ENCODE data around the gene ADAMTS1.
A peak's percentile ranks its signal among the peaks of the same experiment; 100 is the strongest.

ADAMTS1 gene

DNA sequence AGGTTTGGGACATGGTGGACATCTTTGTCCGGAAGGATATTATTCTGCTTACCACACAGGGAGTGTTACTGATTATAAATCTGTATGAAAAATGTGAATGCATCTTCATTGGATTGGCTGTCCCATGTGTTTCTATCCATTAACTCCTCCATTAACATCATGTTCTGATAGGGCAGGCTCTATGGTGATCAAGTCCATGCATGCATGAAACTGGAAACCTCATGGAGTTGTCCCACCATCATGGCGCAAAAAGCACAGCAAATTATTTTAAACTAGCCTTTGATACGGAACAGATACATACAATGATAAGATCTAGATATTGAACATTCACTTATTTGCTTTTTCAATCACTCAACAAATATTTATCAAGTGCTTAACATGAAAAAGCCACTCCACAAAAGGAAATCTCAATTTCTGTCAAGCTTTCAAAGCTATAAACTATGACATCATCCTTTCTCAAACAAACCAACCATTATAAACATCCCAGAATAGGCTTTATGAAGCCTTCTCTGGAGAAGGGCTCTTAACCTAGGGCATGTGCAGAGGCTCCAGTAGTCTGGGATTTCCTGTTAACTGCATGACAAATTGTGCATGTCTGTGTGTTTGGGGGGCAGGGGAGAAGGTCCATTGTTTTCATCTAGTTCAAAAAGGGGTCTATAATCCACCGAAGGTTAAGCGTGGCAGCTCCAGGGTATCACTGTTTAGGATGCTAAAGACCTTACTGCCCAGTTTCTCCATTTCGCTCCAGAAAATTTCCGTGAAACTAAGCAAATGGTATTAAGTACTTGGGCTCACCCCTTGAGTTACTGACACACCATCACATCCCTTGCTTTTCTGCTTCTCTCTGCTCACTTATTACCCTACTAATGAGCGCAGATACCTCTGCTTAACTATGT is 46.1 kb downstream of the ADAMTS1 start (continued):
- TF ChIP-seq, protein P1, sequence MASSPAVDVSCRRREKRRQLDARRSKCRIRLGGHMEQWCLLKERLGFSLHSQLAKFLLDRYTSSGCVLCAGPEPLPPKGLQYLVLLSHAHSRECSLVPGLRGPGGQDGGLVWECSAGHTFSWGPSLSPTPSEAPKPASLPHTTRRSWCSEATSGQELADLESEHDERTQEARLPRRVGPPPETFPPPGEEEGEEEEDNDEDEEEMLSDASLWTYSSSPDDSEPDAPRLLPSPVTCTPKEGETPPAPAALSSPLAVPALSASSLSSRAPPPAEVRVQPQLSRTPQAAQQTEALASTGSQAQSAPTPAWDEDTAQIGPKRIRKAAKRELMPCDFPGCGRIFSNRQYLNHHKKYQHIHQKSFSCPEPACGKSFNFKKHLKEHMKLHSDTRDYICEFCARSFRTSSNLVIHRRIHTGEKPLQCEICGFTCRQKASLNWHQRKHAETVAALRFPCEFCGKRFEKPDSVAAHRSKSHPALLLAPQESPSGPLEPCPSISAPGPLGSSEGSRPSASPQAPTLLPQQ (tag by site-specific recombination; IDR thresholded peaks at IDR 0.05) = peak; percentile 58
- TF ChIP-seq, protein P2, sequence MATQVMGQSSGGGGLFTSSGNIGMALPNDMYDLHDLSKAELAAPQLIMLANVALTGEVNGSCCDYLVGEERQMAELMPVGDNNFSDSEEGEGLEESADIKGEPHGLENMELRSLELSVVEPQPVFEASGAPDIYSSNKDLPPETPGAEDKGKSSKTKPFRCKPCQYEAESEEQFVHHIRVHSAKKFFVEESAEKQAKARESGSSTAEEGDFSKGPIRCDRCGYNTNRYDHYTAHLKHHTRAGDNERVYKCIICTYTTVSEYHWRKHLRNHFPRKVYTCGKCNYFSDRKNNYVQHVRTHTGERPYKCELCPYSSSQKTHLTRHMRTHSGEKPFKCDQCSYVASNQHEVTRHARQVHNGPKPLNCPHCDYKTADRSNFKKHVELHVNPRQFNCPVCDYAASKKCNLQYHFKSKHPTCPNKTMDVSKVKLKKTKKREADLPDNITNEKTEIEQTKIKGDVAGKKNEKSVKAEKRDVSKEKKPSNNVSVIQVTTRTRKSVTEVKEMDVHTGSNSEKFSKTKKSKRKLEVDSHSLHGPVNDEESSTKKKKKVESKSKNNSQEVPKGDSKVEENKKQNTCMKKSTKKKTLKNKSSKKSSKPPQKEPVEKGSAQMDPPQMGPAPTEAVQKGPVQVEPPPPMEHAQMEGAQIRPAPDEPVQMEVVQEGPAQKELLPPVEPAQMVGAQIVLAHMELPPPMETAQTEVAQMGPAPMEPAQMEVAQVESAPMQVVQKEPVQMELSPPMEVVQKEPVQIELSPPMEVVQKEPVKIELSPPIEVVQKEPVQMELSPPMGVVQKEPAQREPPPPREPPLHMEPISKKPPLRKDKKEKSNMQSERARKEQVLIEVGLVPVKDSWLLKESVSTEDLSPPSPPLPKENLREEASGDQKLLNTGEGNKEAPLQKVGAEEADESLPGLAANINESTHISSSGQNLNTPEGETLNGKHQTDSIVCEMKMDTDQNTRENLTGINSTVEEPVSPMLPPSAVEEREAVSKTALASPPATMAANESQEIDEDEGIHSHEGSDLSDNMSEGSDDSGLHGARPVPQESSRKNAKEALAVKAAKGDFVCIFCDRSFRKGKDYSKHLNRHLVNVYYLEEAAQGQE (tag by site-specific recombination; IDR thresholded peaks at IDR 0.05) = no peak
- no peak; the same call in 1 of the 2 replicates for TF ChIP-seq SP2 (tag by site-specific recombination; IDR thresholded peaks at IDR 0.05)
- TF ChIP-seq, protein P3, sequence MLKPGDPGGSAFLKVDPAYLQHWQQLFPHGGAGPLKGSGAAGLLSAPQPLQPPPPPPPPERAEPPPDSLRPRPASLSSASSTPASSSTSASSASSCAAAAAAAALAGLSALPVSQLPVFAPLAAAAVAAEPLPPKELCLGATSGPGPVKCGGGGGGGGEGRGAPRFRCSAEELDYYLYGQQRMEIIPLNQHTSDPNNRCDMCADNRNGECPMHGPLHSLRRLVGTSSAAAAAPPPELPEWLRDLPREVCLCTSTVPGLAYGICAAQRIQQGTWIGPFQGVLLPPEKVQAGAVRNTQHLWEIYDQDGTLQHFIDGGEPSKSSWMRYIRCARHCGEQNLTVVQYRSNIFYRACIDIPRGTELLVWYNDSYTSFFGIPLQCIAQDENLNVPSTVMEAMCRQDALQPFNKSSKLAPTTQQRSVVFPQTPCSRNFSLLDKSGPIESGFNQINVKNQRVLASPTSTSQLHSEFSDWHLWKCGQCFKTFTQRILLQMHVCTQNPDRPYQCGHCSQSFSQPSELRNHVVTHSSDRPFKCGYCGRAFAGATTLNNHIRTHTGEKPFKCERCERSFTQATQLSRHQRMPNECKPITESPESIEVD (tag by site-specific recombination; IDR thresholded peaks at IDR 0.05) = peak; percentile 73
- TF ChIP-seq ZNF664 (tag by site-specific recombination; IDR thresholded peaks at IDR 0.05) = no peak
- TF ChIP-seq ZNF214 (tag by site-specific recombination; IDR thresholded peaks at IDR 0.05; ENCODE audit: borderline replicate concordance) = peak; percentile 39; the same call in 1 of the 2 replicates
- no peak for TF ChIP-seq ZBTB1 (tag by site-specific recombination; IDR thresholded peaks at IDR 0.05)
- TF ChIP-seq TRIM28 (IDR thresholded peaks at IDR 0.05; ENCODE audit: borderline replicate concordance, low read length) = peak; percentile 99
- TF ChIP-seq, protein P4, sequence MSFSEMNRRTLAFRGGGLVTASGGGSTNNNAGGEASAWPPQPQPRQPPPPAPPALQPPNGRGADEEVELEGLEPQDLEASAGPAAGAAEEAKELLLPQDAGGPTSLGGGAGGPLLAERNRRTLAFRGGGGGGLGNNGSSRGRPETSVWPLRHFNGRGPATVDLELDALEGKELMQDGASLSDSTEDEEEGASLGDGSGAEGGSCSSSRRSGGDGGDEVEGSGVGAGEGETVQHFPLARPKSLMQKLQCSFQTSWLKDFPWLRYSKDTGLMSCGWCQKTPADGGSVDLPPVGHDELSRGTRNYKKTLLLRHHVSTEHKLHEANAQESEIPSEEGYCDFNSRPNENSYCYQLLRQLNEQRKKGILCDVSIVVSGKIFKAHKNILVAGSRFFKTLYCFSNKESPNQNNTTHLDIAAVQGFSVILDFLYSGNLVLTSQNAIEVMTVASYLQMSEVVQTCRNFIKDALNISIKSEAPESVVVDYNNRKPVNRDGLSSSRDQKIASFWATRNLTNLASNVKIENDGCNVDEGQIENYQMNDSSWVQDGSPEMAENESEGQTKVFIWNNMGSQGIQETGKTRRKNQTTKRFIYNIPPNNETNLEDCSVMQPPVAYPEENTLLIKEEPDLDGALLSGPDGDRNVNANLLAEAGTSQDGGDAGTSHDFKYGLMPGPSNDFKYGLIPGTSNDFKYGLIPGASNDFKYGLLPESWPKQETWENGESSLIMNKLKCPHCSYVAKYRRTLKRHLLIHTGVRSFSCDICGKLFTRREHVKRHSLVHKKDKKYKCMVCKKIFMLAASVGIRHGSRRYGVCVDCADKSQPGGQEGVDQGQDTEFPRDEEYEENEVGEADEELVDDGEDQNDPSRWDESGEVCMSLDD (tag by site-specific recombination; IDR thresholded peaks at IDR 0.05) = no peak
- no peak for TF ChIP-seq ZNF791 (tag by site-specific recombination; IDR thresholded peaks at IDR 0.05)
- TF ChIP-seq, protein P5, sequence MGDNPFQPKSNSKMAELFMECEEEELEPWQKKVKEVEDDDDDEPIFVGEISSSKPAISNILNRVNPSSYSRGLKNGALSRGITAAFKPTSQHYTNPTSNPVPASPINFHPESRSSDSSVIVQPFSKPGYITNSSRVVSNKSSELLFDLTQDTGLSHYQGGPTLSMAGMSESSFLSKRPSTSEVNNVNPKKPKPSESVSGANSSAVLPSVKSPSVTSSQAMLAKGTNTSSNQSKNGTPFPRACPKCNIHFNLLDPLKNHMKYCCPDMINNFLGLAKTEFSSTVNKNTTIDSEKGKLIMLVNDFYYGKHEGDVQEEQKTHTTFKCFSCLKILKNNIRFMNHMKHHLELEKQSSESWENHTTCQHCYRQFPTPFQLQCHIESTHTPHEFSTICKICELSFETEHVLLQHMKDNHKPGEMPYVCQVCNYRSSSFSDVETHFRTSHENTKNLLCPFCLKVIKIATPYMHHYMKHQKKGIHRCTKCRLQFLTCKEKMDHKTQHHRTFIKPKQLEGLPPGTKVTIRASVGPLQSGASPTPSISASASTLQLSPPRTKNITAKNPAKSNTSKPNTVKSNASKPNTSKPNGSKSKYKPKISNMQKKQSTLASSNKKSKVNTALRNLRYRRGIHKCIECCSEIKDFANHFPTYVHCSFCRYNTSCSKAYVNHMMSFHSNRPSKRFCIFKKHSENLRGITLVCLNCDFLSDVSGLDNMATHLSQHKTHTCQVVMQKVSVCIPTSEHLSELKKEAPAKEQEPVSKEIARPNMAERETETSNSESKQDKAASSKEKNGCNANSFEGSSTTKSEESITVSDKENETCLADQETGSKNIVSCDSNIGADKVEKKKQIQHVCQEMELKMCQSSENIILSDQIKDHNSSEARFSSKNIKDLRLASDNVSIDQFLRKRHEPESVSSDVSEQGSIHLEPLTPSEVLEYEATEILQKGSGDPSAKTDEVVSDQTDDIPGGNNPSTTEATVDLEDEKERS (tag by site-specific recombination; IDR thresholded peaks at IDR 0.05) = peak; percentile 84; the same call in 1 of the 2 replicates
- TF ChIP-seq ZSCAN16 (tag by site-specific recombination; IDR thresholded peaks at IDR 0.05) = no peak
- peak; percentile 74 for TF ChIP-seq ZEB2 (tag by site-specific recombination; IDR thresholded peaks at IDR 0.05)
- no peak for TF ChIP-seq ZNF473 (tag by site-specific recombination; IDR thresholded peaks at IDR 0.05)
- TF ChIP-seq ZNF654 (tag by site-specific recombination; IDR thresholded peaks at IDR 0.05; ENCODE audit: low read depth) = no peak
- 0 out of 2 replicates have a peak, but pooled peaks have one; percentile 29 for TF ChIP-seq WT1 (tag by site-specific recombination; IDR thresholded peaks at IDR 0.05)
- TF ChIP-seq KLF1 (tag by site-specific recombination; IDR thresholded peaks at IDR 0.05) = no peak
- no peak for TF ChIP-seq ZNF560 (tag by site-specific recombination; IDR thresholded peaks at IDR 0.05; ENCODE audit: borderline replicate concordance)
- TF ChIP-seq ZNF248 (tag by site-specific recombination; IDR thresholded peaks at IDR 0.05) = no peak
- TF ChIP-seq ZNF274 (IDR thresholded peaks at IDR 0.05; ENCODE audit: low read length) = no peak
- no peak for TF ChIP-seq ZNF274 (tag by site-specific recombination; IDR thresholded peaks at IDR 0.05; ENCODE audit: borderline replicate concordance)
- TF ChIP-seq, protein P6, sequence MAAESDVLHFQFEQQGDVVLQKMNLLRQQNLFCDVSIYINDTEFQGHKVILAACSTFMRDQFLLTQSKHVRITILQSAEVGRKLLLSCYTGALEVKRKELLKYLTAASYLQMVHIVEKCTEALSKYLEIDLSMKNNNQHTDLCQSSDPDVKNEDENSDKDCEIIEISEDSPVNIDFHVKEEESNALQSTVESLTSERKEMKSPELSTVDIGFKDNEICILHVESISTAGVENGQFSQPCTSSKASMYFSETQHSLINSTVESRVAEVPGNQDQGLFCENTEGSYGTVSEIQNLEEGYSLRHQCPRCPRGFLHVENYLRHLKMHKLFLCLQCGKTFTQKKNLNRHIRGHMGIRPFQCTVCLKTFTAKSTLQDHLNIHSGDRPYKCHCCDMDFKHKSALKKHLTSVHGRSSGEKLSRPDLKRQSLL (tag by site-specific recombination; IDR thresholded peaks at IDR 0.05) = no peak
- no peak for TF ChIP-seq ZNF174 (tag by site-specific recombination; IDR thresholded peaks at IDR 0.05)
- 0 out of 2 replicates have a peak, but pooled peaks have one; percentile 46 for TF ChIP-seq ZNF76 (tag by site-specific recombination; IDR thresholded peaks at IDR 0.05; ENCODE audit: borderline replicate concordance, low read depth)
- TF ChIP-seq SP7 (tag by site-specific recombination; IDR thresholded peaks at IDR 0.05) = peak; percentile 87

Measured in HEK293 (cell line).